NCI-H526 (cell line): ENCODE measurements around the gene PAK6.

Experiments
- DNase-seq, 2 experiments: peaks; one replicate each; lab custom pipeline; 2025; lab: John Stamatoyannopoulos, UW

The PAK6 gene

DNA sequence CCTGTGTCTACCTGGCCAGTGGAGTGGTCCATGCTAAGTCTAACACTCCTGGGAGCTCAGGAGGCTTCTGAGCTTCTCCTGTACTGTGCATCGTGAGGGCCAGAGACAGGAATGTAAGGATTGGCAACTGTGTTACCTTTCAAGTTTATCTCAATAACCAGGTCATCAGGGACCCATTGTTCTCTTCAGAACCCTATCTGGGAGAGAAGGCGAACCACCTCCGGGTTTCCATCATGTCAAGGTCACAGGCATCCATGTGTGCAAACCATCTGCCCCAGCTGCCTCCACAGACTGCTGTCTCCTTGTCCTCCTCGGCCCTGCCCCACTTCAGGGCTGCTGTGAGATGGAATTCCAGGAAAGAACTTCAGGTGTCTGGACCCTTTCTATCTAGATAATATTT, 38.1 kb downstream of the PAK6 start:
- DNase-seq = no peak

DNA sequence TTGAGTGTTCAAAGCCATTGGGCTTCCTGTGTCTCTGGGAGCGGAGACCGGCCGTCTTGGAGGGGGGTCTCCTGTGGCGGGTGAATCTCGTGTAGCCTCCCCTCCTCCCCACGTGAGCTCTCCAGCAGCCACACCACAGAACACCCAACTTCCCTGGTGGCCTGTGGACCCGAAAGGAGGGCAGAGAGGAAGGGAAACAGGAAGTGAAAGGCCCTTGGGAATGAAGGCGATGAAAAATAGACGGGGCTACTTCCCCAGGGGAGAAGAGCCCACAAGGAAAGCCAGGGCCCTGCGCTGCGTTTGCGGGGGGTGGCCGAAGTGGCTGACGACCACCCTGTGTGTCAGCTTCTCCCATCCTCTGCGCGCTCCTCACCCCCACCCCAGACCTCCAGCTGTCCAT, 38.6 kb downstream of the PAK6 start:
- no peak for DNase-seq

DNA sequence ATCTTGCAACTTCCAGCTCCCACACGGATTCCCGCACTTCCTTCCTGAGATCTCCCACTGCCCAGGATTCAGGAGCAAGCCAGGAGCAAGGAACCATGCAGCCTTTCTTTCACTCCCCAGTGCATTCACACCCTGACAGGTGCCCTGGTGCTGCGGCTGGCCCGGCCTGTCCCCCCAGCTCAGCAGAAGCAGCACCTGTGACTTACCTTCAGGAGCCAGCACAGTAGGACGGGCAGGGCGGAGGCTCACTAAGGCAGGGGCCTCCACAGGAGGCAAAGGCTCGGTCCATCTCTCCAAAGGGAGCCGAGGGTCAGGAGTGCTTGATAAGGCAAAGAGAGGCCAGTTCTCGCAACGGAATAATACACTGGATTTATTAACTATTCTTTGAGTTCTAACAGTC, 39.2 kb downstream of the PAK6 start:
- DNase-seq = no peak

GRCh38 chr15:40279437-40280141, 40.7 kb downstream of the PAK6 start:
- peak; percentile 39 to 77 for DNase-seq

DNA sequence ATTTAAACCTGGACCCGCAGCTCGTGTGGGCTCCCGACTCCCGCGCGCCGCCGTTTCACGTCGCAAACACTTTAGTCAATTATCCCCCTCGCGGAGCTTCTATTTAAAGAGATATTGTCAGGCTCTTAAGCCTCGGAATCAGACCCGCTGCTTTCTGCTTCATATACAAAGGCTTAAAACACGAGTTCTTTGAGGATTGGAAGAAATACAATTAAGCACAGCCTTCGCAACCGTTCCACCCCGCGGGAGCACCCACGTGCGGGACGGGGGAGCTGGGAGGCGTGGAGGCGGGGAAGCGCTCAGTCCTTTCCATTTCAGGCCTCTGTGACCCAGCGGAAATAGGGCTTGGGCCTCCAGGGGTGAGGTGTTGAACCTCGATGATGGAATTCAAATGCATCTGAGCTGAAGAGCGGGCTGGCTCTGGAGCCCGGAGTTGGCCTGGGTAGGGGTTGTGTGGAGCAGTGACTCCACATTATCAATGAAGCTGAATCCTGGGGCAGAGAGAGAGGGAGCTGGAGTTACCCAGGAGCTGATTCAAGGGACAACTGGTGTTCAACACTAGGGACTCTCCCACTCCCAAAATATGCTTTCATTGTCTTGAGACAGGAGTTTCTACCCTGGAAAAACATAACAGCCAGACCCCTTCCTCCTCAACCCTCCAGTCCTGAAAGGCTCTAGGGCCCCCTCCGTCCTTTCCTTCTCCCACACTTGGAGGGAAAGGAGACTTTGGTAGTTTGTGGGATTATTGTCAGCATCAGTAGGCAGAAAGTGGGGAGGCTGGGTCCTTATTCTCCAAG, 41.6 kb downstream of the PAK6 start:
- DNase-seq = peak in 1 of 2 experiments; percentile 24

DNA sequence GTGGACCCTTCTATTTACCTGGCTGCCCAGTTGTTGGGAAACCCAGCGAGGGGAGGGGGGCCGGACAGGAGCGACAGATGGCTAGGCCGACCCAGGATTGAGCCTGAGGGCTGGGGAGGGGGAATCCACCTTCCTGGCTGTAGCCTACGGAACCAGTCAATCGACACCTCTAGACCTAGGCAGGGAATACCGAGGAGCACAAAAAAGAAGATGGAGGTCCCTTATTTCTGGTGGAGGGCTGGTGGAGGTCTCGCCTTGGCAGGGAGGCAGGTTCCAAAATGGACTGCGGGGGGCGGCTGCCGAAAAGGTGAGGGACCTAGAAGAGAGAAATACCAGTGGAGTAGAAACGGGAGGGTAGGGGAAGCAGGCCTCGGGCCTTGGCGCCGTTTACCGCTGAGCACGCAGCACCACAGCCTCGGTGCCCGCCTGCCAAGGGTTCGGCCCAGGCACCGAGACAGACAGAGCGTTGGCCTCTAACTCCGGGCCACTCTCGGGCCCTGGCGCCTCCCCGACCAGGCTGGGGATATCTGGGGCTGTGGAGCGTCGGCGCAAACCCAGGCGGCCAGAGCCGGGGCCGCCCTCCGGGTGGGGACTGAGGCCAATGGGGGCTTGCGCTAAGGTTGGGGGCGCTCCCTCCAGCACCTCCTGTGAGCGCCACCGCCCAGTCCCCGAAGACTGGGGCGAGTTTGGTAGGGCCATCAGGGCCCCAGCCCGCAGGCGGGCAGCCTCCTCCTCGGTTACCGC, 42.4 kb downstream of the PAK6 start:
- DNase-seq = no peak

DNA sequence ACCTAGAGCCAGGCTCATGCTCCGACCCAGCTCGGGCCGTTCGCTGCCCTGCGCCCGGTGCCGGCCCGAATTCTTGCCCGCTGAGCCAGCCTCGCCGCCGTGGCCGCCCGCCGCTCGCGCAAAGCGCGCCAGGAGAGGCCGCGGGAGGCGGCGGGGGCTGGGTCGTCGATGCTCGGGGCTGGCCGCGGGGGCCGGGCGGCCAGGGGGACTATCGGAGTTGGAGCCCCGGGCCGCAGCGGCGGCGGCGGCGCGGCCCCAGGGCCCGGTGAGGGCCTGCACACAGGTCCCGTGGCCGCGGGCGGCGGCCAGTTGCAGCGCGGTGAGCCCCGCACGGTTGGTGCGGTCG, 42.9 kb downstream of the PAK6 start:
- DNase-seq = no peak

DNA sequence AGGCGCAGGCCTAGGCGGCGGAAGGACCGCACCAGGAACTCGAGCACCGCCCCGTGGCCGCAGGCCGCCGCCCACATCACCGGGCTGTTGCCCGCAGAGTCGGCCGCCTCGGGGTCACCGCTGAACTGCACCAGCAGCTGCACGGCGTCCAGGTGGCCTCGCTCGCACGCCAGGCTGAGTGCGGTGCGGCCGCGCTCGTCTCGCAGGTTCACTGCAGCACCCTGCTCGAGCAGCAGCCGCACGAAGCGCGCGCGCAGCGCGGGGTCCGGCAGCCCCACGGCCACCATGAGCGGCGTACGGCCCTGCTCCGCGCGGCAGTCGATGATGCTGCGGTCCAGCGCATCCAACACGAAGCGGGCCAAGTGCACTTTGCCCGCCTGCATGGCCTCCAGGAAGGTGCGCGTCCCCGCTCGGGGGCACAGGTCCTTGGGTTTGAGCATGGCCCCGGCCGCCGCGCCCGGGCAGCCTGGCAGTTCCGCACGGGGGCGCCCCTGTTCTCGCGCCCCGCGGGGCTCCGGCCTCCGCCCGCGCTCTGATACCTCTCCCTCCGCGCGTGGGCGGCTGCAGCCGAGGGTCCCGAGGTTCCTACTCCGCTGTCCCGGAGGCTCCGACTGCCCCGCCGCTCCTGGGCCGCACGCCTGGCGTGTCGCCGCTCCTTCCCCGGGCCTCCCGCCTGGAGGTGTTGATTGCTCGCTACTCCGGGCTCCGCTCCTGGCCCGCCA, 43.4 kb downstream of the PAK6 start:
- peak in 1 of 2 experiments; percentile 78 for DNase-seq

GRCh38 chr15:40282869-40283614, 44.2 kb downstream of the PAK6 start, which contains the start of gene ANKRD63:
Gene ANKRD63 (minus strand): TSS chr15:40283064. CDS start chr15:40282586, 478 bp downstream.
- DNase-seq = peak in 1 of 2 experiments; percentile 72

GRCh38 chr15:40283615-40284300, 44.9 kb downstream of the PAK6 start:
- no peak for DNase-seq

- DNase-seq = no peak
These were observed 46.3 kb downstream of the PAK6 start for GRCh38 chr15:40285151-40285550.

GRCh38 chr15:40285554-40286011, 46.7 kb downstream of the PAK6 start:
- no peak for DNase-seq

- no peak for DNase-seq
These were observed 47.2 kb downstream of the PAK6 start for GRCh38 chr15:40286061-40286532.

DNA sequence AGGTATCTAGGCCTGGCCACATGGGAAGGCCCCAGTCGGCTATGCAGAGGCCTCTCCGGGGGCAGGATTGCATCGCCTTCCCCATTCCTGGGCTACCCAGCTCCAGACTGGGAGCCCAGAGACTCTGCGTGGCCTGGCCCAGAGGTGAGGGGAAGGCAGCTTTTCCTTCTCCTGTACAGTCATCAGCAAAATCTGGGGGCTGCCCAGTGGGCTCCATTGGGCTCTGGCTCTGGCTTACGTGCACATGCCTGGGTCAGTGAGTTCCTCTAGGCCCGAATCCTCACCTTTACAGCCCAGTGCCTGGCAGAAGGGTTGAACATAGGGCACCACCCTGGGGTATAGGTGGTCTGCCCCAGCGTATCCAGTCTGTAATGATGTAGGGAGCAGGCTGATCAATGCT, 47.9 kb downstream of the PAK6 start:
- DNase-seq = no peak

GRCh38 chr15:40287505-40287904, 48.6 kb downstream of the PAK6 start:
- no peak for DNase-seq

GRCh38 chr15:40287968-40288367, 49.1 kb downstream of the PAK6 start:
- peak in 1 of 2 experiments; percentile 41 for DNase-seq

DNA sequence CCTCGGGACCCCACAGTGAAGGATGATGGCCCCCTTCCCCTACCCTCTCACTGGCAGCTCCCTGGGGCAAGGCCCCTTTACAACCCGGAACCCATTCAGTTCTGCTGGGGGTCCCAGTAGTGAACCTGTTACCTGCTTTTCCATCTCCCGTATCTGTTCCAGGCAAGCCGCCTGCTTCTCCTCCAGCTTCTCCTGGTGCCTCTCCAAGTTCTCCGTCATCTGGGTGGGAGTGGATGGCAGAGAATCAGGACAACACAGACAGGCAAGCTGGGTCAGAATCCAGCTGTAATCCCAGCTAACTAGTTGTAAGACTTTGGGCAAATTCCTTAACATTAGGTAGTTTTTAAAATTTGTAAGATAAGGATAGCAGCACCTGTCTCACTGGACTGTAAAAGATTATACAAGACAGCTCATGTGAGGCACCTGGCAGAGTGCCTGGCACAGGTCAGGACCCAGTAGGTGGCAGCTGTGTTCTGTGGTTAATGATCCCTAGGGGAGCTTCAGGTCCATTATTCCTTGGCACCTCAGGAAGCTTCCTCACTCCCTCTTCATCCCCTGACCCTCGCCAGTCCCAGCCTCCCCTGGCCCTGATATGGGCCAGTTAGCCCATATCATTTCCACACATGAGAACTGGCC, 50.4 kb downstream of the PAK6 start:
- DNase-seq = peak in 1 of 2 experiments; percentile 55

GRCh38 chr15:40290545-40290917, 51.7 kb downstream of the PAK6 start:
- DNase-seq = no peak

GRCh38 chr15:40290918-40291574, 52.2 kb downstream of the PAK6 start:
- DNase-seq = peak; percentile 35 to 85
